Smooth muscle cell of the brain vasculature (primary cell): Measurements from ENCODE around the gene EP400.

Experiments
- DNase-seq: peaks from one replicate; pipeline ENCODE4 v3.0.0-alpha.2; 2012; ENCODE audit warnings: low read depth, low spot score

EP400 gene

GRCh38 chr12:132121283-132121682 is 171.5 kb downstream of the EP400 start:
- DNase-seq = no peak

GRCh38 chr12:132123970-132124765 is 174.4 kb downstream of the EP400 start:
- no peak for DNase-seq

GRCh38 chr12:132124766-132125425 is 175.2 kb downstream of the EP400 start:
- DNase-seq = no peak

- DNase-seq = no peak
Measured at GRCh38 chr12:132125736-132126135, 176.0 kb downstream of the EP400 start.

GRCh38 chr12:132127041-132127440 is 177.3 kb downstream of the EP400 start:
- DNase-seq = no peak

- DNase-seq = no peak
Measured at GRCh38 chr12:132129007-132129406, 179.3 kb downstream of the EP400 start.

GRCh38 chr12:132130690-132131089 is 180.9 kb downstream of the EP400 start:
- no peak for DNase-seq
